CD4-positive, alpha-beta T cell treated with Interleukin-15 for 1 hour (primary cell): Measurements from ENCODE around the gene CARD10.
"Not testable (repeated sequence)": the region's sequence is repeated elsewhere in the genome, so short reads cannot be mapped to it uniquely, and the experiment has no call there.

Source experiments
- DNase-seq: peaks from one replicate; pipeline ENCODE4 v3.0.0-alpha.2; 2020

The CARD10 gene

DNA sequence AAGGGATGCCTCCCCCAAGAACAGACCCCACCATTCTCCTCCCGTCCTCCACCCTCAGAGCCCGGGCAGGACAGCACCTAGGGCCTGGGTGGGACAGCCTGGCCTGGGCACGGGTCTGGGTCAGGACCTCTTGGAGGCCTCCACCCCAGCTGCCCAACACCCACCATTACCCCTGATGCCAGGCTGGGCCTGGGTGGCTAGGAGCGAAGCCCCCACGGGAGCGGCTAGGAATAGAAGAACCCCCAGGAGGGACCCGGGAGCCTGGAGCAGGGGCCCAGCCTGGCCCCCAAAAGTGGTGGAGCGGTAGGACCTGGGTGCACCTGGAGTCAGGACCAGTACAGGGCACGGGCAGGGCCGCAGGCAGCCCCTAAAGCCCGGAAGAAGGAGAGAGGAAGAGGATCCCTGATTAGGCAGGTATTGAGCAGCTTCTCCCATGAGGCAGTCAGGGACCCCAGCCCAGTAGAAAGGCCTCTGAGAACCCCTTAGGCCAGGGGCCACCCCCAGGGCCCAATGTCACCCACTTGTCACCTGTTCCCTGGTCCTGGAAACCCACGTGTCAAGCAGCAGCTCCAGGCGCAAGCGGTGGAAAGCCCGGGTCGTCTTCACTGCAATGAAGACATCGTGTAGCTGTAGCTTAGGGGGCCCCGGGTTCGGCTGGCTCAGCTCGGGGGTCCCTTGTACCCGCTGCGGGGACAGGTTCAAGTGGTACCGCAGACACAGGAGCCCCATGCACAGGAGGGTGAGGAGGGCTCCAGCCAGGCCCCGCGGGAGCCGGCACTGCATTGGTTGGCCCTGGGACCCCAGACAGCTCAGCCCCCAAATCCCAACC, 33.6 kb downstream of the CARD10 start:
- no peak for DNase-seq

DNA sequence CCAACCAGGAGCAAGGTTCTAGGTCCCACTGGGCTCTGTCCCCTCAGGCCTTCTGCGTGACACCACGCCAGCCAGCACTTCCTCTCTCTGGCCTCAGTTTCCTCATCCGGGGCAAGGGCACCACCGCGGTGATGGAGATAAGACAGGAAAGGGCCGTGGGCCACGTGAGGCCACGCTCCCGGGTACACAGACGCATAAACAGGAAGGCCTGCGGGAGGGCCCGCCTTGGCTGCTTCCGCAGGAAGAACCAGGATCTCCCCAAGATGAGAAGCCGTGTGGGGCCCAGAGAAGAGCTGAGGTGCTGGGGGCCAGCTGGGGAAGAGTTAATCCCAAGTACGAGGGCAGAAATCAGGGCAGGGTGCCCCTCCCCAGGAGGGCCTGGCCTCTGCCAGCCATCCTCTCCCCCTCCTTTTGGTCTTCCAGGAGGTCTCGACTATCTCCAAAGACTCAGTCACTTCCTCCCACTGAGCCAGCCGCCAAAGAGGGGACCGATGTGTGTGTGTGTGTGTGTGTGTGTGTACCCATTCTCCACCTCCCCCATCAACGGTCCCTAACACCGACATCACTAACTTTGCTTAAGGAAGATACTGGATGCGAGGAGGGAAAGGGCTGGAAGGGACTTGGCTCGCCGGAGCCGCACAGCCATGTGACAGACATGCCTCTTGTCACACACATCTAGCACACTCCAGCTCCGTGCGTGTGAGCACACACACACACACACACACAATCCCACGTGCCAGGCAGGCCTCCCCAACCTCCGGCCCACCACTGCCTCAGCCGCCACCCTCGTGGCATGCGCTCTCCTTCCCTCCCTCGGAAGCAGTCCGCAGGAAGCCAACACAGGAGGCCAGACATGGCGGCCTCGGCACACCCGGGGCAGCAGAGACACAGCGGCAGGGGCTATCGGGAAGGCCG, 34.5 kb downstream of the CARD10 start:
- DNase-seq, result peak; percentile 85

DNA sequence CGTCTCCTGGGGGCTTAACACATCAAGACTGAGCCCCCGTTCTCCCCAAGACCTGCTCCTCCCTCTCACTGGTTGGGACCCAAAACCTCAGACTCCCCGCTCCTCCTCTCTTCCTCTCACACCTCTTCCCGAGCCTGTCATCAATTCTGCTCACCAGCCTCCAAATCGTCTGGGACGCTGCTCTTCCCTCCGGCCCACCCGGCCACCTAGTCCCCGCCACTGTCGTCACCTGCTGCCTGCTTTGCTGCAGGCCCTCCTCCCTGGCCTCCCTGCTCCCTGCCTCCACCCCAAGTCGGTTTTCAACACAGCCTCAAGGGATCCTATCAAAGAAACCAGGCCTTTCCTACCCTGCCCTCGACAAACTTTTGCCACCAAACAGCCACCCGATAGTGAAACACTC, 36.2 kb downstream of the CARD10 start:
- DNase-seq, result no peak

DNA sequence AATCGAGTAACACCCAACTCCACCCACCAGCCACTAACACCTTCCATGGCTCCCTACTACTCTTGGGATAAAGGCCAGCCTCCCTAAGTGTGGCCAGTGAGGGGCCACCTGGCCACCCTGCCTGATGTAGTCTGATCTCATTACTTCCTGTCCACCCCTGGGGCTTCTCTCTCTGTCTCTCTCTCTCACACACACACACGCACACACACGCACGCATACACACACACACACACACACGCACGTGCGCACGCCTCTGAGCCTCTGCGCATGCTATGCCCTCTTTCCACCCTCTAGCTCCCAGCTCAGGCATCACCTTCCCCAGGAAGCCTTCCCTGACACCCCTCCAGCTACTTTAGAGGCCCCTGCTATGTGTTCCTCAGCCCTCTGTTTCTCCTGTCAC, 37.0 kb downstream of the CARD10 start:
- DNase-seq, result no peak

DNA sequence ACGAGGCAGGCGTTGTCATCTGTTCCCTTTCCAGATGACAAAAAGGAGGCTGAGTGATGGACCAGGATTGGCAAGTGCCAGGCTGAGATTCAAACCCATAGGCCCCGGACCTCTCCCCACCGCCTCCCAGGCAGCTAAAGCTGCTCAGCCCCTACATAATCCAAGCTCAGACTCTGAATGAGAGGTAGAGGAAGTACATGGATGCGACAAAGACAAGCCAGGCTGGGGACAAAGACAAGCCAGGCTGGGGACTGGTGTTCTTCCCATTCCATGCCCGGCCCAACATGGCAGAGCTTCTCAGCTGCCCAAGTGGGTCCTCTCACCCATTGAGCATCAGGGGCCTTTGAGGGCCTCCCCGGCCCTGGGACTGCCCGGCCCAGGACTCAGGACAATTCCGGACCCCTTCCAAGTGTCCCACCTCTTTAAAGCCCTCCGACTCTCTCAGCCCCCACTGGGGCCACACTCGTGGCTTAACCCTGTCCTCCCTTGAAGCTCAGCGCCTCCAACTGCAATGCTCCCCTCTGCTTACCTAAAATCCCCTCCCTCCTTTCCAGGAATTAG, 37.8 kb downstream of the CARD10 start:
- no peak for DNase-seq

DNA sequence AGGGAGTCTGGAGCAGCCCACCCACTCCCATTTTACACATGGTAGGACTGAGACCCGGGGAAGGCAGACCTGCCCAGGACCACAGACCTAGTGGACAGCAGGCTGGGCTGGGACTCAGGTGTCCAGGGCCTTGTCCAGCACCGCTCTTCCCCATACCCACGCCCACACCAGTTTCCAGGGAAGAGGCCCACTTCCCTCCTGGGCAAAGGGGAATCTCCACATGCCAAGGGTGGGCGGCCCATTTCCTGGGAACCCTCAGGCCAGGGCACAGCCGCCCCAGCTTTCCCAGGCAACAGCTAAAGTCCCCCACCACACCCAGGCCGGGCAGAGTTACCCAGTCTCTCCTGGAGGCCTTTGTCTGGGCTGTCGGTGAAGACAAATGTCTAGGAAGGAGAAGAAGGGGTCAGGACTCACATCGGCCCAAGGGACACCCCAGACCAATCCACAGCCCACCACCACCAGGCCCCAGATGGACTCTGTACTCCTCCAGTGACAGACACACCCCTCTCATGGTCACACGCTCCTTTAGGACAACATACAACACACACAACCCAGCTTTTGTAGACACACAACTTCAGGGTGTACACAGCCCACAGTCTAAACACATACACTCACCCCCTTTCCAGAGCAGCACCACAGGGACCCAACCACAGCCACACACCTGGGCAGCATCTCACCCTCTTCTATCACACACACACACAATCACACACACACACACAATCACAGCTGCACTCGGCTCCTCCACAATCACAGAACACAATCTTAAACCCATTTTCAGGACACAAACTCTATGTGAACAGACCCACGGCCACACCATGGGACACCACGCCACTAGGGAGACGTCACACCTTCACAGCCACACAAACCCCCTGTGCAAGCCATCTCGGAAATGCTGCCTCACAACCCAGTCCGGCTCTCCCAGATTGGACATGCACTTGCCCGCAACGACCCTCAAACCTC, 38.5 kb downstream of the CARD10 start:
- DNase-seq, result no peak

DNA sequence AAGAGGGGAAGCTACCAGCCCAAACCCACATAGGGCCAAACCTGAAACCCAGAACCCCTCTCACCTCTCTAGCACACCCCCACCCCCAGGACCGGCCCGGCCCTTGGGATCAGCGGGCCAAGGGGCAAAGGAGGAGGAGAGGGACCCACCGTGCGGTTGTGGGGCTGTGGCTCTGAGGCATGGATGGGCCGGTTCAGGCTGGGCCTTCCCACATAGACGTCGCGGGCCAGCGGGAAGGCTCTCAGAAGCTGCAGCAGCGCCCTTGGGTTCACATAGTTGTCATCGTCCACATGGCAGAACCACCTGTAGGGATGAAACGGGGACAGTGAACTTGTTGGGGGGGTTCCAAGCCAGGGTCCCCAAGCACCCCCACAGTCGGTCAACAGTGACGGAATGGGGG, 40.0 kb downstream of the CARD10 start:
- DNase-seq, result no peak

DNA sequence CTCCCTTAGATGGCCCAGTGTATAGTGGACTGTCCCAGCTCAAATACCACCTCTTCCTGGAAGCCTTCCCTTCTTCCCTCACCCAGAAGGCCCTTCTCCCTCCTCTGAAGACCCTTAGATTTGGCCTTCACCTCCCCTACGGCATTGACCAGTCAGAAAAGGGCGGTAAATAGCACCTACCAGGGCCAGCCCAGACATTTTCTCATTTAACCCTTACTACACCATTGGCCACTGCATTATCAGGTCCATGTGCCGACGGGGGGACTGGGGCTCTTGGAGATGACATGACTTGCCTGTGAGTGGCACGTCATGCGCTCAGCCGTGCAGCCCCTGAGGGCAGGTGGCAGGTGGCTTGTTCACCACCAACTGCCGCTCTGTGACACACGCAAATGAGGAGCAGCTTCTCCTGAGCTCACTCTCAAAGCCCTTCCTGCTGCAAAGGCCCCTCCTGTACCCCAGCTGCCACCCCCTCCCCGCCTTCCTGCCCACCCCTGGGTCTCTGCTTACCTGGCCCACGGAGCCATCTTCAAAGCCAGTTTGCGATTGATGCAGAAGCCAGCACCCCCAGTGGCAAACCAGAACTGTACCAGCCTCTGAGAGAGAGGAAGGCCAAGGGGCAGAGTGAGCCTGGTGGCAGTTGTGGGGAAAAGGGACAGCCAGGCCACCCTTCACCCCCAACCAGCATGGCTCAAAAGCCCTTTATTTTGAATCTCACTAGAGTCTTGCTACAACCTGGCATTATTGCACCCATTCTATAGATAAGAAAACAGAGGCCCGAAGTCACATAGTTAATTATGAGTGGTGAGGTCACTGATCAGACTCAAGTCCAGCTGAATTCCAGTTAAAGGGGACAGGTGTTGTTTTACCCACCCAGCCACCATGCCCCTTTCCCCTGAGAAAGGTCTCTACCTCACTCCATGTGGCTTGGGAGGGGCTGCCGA, 42.6 kb downstream of the CARD10 start:
- no peak for DNase-seq

DNA sequence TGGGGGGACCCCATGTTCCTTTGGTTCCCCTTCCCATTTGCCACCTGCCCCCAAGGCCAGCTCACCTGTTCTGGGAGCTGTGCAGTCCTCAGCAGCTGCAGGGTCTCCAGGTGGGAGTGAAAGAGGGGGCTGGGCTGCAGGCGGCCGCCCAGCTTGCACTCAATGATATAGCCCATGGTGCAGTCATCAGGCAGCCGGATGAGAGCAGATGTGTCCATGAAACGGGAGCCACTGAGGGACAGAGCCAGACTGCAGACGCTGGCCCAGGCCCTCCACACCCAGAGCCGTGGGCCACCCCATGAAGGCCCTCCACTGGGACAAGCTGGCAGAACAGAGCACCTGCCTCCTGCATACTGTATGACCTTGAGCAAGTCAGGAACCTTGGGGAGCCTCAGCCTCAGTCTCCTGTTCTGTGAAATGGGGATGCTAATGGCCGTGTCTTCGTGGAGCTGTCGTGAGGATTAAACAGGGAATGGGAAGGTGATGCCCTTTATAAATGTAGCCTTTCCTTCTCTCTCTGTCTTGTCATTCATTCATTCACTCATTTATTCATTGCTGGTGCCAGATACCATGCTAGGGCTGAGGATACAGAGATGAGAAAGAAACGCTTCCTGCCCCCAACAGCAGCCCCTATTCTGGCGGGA, 44.6 kb downstream of the CARD10 start:
- no peak for DNase-seq

DNA sequence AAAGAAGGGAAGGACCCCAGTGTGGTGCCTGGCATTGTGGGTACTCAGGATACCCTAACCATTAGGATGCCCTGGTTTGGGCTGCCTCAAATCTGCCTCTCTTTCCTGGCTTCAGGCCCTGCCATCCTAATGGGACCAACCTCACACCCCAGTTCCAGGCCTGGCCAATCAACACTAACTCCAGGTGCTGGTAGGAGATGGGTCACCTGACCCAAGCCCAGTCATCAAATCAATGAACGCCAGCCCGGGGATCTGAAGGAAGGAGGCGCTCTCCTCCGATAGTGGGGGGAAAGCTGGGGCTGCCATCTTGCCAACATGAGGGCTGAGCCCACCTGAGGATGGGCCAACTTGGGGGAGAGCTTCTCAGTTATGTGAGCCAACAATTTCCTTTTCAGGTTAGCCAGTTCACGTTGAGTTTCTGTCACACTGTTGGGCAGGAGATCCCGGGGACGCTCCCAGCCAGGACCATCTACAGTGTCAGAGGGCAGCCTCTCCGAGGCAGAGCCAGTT, 45.7 kb downstream of the CARD10 start:
- no peak for DNase-seq

DNA sequence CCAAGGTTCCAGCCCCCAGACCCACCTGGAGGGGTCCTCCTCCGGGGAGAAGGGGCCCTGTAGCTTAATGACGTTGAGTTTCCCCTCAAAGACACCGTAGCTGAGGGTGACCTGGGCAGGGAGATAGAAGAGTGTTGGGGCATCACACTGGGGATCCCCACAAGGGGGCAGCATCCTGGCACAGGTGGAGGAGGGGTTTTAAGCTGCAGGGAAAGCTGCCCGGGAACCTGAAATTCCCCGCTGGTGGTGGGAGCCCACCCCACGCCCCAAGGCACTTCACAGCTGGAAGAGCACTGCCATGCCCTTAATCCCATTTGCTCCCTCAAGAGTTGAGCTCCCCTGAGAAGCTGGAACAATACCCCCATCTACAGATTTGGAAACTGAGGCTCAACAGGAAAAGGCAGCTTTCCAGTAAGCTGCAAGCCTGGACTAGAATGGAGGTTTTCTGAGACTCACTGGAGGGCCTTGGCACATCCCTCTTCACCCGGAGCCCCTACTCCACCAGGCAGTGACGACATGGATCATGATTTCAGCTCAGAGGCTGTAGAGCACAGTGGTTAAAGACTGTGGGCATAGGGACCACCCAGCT, 46.7 kb downstream of the CARD10 start:
- peak; percentile 38 for DNase-seq

DNA sequence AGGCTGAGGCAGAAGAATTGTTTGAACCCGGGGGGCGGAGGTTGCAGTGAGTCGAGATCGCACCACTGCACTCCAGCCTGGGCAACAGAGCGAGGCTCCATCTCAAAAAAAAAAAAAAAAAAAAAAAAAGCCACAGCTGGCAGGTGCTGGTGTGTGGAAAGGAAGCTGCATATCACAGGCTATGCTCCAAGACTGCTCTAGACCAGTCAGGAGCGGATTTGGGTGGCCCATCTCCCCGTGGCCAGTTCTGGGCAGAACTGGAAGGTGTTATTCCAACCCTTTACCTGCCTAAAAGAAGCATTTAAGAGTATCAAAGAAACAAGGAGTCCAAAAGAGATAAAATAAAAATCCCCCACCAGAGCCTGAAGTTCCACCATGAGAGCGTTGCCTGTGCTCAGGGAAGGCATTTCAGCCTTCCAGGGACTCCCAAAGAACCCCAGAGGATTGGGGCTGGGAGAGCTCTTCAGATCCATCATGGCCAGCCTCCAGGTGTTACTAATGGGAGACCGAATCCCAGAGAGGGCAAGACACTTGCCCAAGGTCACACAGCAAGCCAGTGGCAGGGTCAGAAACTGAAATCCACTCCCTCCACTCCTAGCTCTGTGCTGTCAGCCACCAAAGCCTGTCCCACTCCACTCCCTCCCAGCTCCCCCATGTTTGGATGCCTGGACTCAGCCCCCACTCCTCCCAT, 47.3 kb downstream of the CARD10 start:
- no peak for DNase-seq

DNA sequence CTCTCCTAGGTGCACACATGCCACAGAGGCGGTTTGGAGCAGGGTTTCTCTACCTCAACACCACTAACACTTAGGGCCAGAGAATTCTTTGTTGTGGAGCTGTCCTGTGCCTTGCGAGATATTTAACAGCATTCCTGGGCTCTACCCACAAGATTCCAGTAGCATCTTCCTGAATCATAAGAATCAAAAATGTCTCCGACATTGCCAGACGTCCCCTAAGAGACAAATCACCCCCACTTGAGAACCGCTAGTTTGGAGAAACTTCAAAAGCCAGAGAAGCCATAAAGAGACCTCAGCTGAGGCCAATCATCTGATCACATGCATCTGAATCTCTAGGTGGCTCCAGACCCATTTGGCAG, 49.1 kb downstream of the CARD10 start:
- no peak for DNase-seq

DNA sequence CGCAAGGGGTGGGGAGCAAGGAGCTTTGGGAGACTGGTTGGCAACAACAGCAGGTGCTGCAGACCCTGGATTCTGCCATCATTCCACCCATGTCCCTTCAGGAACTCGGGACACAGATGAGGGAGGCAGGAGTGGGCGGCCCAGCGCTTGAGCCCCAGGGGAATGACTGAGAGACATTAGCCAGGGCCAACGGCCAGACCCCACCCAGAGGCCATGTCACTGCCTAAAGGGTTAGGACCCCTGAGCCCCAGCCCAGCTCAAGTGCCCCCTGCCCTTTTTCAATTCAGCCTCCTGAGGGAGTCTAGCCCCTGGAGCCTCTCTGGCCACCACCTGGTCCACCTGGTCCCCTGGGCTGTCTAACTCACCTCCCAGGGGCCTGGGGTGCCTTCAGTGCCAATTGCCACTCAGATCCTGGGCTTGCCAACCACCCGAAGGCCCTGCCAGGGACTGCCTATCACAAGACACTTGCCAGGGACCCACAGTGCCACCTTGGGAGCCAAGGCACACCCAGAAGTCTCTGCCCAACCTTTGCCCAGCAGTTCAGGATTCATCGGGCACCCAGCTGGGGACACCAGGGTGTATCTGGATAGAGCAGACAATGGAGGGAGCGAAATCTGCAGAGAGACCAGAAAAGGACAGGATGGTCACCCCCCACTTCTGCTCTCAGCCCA, 49.7 kb downstream of the CARD10 start:
- DNase-seq, result no peak

DNA sequence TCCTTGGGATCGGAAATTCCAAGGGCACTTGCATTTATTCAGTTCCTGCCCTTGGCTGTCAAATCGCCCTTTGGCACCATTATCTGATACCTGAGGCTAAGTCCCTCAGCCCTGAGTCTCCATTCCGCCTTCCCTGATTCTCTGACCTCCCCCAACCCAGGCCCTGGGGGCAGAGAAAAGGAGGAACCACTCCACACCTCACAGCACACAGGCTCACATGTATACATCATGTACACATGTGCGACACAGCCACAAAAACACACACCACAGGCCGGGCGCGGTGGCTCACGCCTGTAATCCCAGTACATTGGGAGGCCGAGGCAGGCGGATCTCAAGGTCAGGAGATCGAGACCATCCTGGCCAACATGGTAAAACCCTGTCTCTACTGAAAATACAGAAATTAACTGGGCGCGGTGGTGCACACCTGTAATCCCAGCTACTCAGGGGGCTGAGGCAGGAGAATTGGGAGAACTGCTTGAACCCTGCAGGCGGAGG, 51.0 kb downstream of the CARD10 start:
- DNase-seq, result not testable (repeated sequence)

DNA sequence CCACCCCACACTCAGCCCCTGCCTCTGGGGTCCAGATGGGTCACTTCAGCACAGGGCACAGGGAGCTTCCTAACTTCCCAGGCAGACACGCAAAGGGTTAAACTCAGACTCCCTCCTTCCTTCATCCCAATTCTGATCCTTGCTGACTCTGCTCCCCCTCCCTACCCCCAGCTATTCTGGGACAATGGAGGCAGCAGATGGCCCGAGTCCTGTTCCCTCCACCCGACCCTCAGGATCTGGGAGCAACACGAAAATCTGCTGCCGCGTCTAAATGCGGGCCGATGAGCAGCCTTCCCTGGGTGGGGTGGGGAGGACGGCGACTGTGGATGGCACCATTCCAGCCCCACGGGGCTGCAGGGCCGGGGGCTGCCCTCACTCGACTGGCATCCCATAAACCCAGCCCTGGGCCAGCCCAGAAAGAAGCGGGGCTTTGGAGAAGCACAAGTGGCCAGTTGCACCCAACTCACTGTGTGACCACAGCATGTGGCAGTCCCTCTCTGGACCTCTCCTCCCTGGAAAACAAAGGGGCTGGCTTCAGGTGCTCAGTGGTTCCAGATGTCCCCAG, 51.7 kb downstream of the CARD10 start:
- no peak for DNase-seq

DNA sequence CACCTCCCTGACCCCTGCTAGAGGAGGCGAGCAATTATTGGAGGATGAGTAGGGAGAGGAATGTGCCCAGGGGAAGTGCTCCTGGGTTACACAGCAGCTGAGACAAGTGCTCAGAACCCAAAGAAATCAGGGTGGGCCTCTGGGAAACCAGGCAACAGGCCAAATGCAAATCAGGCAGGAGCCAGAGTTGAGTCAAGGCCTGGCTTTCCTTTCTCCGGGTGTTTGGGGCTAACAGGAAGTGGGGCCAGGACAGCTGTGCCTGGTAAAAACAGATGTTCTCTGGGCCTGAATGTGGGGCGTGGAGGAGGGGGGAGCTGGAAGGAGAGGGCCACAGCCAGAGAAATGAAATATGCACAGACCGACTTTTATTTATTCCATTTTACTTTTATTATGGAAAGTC, 55.0 kb downstream of the CARD10 start:
- no peak for DNase-seq

DNA sequence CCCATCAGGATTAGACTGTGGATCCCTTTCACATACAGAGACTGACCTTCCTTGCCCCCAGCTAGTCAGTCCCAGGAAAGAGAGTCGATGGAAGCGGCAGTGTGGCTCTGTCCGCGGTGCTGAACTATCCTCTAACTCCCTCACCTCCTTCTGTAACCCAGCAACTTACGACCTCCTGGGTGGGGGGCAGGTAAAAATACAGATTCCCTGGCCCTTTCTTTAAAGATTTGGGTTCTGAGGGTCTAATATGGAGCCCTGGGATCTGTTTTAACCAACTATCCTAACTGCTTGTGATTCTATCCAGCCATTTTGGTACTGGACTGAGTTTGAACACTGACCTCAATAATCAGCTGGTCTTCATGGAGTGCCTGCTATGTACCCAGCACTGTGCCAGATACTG, 56.2 kb downstream of the CARD10 start:
- no peak for DNase-seq

DNA sequence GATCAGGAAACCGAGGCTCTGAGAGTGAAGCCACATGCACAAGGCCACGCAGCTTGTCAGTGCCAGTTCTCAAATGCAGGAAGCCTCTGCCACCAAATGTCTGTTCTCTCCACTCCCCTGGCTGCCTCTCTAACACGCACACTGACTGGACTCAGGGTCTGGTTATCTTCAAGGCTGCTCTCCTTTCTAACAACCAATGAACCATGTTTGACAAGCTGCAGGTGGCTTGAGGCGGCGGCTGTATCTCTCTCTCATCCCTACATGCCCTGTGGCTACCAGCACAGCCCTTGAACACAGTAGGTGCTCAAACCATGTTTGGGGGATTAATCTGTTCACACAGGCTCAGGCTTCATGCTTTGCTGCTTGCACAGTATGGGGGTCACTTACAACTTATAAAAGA, 56.8 kb downstream of the CARD10 start:
- DNase-seq, result no peak
